ENCODE data around the gene DAP.

The DAP gene

GRCh38 chr5:10695055-10695649 lies 65.9 kb downstream of the DAP start:
- in situ Hi-C loops (cut with MboI; ENCODE audit: low sequenced_read_pairs) = no loop called here

GRCh38 chr5:10691826-10692785 lies 68.9 kb downstream of the DAP start:
- in situ Hi-C loops (cut with MboI; ENCODE audit: low sequenced_read_pairs) = no loop called here

GRCh38 chr5:10690460-10691440 lies 70.3 kb downstream of the DAP start:
- in situ Hi-C loops (cut with MboI; ENCODE audit: low sequenced_read_pairs) = no loop called here

GRCh38 chr5:10689391-10690081 lies 71.5 kb downstream of the DAP start:
- in situ Hi-C loops (cut with MboI; ENCODE audit: low sequenced_read_pairs) = no loop called here

DNA sequence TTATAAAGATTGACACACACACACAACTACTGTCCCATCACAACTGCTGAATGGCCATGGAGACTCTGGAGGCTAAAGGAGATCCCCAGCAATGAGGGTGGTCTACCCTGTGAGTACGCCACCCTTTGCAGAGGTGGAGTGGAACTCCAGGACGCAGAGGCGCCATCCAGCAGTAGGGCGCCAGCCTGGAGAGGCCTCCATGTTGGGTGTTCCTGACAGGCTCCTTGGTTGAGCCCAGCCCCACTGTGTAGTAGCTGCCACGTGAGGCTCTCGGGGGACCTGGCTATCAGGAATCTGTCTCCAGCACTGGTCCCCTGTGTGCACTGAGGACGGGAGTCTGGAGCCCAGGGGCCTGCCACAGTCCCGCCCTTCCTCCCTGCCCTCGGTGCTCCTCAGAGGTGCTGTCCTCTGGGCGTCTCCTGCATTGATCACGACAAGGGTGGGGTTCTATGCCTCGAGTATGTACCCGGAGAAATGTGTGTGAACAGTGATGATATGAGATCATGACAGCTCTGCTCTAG lies 72.3 kb downstream of the DAP start:
- in situ Hi-C loops (cut with MboI; ENCODE audit: low sequenced_read_pairs) = no loop called here

- in situ Hi-C loops (cut with MboI; ENCODE audit: low sequenced_read_pairs) = no loop called here
These were observed 74.1 kb downstream of the DAP start for GRCh38 chr5:10686890-10687289.

- in situ Hi-C loops (cut with MboI; ENCODE audit: low sequenced_read_pairs) = no loop called here
These were observed 75.9 kb downstream of the DAP start for GRCh38 chr5:10685115-10685521.

GRCh38 chr5:10684303-10685086 lies 76.5 kb downstream of the DAP start:
- in situ Hi-C loops (cut with MboI; ENCODE audit: low sequenced_read_pairs) = no loop called here

- in situ Hi-C loops (cut with MboI; ENCODE audit: low sequenced_read_pairs) = no loop called here
These were observed 78.1 kb downstream of the DAP start for GRCh38 chr5:10682801-10683525.

DNA sequence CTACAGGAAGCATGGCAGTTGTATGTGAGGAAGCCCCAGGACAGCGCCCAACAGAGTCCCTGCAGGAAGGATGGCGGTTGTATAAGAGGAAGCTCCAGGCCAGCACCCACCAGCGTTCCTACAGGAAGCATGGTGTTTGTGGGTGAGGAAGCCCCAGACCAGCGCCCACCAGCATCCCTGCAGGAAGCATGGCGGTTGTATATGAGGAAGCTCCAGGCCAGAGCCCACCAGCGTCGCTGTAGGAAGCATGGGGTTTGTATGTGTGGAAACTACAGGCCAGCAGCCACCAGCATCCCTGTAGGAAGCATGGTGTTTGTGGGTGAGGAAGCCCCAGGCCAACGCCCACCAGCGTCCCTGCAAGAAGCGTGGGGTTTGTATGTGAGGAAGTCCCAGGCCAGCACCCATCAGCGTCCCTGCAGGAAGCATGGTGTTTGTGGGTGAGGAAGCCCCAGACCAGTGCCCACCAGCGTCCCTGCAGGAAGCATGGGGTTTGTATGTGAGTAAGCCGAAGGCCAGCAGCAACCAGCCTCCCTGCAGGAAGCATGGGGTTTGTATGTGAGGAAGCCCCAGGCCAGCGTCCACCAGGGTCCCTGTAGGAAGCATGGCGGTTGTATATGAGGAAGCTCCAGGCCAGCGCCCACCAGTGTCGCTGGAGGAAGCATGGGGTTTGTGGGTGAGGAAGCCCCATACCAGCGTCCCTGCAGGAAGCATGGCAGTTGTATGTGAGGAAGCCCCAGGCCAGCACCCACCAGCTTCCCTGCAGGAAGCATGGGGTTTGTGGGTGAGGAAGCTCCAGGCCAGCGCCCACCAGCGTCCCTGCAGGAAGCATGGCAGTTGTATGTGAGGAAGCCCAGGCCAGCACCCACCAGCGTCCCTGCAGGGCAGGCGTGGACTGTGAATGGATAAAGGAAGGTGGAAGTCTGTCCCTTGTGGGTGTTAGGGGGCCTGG lies 79.0 kb downstream of the DAP start:
- in situ Hi-C loops (cut with MboI; ENCODE audit: low sequenced_read_pairs) = no loop called here

DNA sequence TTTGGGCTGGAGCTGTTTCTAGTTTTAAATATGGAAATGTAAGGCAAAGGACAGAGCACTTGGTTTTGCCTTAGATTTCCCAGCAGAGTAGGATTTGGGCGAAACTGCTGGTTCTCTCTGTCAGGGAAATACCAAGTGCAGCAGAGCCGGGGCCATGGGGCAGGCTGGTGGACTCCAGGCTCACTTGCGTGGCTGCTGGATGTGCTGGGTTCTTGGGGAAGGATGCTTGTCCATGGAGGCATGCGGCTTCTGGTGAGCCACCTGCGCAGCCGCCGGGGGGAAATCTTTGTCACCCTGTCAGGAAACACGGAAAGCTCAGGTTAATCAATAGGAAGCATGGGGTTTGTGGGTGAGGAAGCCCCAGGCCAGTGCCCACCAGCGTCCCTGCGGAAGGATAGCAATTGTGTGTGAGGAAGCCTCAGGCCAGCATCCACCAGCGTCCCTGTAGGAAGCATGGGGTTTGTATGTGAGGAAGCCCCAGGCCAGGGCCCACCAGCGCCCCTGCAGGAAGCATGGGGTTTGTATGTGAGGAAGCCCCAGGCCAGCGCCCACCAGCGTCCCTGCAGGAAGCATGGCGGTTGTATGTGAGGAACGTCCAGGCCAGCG lies 80.1 kb downstream of the DAP start:
- in situ Hi-C loops (cut with MboI; ENCODE audit: low sequenced_read_pairs) = no loop called here

DNA sequence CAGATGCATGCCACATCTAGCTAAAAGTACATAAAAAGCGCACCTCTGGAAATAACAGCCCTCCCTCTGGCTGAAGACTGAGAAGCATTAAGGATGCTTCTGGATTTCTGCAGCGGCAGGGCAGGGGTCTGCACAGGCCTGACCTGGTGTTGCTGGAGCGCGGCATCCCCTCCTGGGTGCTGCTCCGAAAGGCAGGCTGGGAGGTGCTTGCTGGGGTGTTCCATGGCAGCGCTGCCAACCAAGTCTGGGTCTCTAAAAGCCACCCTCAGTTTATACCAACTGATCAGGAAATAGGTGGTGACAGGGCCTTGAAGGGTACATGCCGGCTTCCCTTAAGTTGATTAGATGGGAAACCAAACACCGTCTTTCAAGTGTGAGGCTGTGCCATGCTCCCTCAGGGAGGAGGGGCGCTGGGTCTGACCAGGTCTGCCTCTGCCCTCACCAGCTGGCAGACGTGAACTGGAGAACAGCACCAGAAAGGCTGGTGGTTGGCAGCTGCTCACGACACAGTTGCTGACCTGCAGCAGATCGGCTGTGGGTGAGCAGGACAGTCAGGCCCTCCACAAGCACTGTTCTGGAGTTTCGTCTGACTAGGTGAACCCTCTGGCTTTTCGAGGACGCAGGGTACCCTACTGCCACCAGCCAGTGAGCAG lies 81.6 kb downstream of the DAP start:
- in situ Hi-C loops (cut with MboI; ENCODE audit: low sequenced_read_pairs) = no loop called here

DNA sequence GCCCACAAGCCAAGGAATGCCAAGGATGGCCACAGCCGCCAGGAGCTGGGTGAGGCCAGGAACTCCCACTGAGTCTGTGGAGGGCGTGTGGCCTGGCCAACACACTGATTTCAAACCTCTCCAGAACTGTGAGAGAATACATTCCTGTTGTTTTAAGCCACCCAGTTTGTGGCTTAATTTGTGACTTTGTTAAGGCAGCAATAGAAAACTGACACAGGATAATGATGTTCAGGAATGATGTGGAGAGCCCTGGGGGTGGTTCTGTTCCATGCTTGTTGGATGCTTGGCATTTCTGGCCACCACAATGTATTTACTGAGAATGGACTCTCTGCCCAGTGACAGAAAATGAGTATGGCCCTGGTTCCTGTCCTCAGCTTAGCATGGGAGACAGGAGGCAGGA lies 82.8 kb downstream of the DAP start:
- in situ Hi-C loops (cut with MboI; ENCODE audit: low sequenced_read_pairs) = no loop called here

DNA sequence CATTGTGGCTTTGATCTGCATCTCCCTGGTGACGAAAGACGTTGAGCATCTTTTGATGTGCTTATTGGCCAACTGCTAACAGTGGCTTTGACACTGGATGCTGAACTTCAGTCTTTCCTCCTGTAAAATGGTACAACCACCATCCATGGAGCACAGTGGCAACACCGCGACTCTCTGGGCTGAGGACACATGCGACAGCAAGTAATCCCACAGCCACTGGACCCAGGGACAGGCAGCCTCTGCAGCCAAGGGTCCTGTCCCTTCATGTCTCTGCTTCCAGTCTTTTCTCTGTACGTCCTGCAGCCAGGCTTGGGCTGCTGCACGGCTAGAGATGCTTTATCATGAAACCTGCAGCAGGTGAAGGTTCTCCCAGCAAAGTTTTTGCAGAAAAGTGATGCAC lies 83.5 kb downstream of the DAP start:
- in situ Hi-C loops (cut with MboI; ENCODE audit: low sequenced_read_pairs) = no loop called here

DNA sequence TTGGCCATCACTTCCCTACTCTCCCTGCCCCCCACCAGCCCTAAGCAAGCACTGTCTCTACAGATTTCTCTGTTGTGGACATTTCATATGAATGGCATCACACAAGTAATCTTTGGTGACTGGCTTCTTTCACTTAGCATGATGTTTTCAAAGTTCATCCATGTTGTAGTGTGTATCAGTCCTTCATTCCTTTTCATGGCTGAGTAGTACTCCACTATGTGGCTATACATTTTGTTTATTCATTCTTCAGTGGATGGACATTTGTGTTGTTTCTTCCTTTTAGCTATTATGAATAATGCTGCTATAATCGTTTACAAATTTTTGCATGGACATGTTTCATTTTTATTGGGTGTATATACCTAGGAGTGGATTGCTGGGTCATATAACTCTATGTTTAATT lies 84.1 kb downstream of the DAP start:
- in situ Hi-C loops (cut with MboI; ENCODE audit: low sequenced_read_pairs) = no loop called here

GRCh38 chr5:10676224-10676623 lies 84.8 kb downstream of the DAP start:
- in situ Hi-C loops (cut with MboI; ENCODE audit: low sequenced_read_pairs) = no loop called here

DNA sequence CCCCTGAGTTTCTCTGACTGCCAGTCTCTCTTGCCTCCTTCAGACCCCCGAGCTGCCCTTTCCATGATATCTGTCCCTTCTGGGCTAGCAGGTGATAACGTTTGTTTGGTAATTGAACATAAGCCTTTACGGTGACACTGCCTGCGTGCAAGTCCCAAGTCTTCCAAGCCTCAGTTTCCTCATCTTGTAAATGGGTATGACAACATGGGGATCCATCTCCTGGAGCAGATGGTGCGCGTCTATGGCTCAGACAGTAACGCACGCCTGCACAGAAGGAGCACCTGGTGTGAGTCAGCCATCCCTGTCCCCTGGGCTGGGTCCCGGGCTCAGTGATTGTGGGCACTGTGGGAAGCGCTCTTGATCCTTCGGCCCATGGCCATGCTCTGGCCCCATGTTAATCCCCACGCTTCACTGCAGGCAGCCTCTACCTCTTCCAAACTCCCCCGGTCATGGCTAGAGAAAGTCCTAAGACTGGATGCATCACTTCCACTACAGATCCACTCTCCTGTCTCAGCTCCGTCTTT lies 85.8 kb downstream of the DAP start:
- in situ Hi-C loops (cut with MboI; ENCODE audit: low sequenced_read_pairs) = no loop called here

Data from HL-60/S4 treated with retinoic acid at 250 ng/mL for 4 days and 3 days (cell line).